Suprapubic skin (tissue), 4 donors: ENCODE data around the gene SCGB1C1. TPM values are rescaled to one million over a fixed set of nuclear protein-coding genes. Genes with fewer than 3 reads are reported as not detected.
"Not testable (repeated sequence)": the region's sequence is repeated elsewhere in the genome, so short reads cannot be mapped to it uniquely, and the experiment has no call there.

Experiments
- DNase-seq, 2 donors: peaks; one replicate each; pipeline ENCODE4 v3.0.0-alpha.2; 2019; ENCODE audit warnings: low spot score in 2 of 2
- H3K27ac ChIP-seq: fragments of 200-600 bp; sonication (generic); one replicate; pipeline ENCODE4 v1.5.1; 2019
- H3K27me3 ChIP-seq: fragments of 200-600 bp; sonication (generic); one replicate; pipeline ENCODE4 v1.5.1; 2019
- H3K36me3 ChIP-seq: fragments of 200-600 bp; sonication (generic); one replicate; pipeline ENCODE4 v1.5.1; 2019
- H3K4me1 ChIP-seq: fragments of 200-600 bp; sonication (generic); one replicate; pipeline ENCODE4 v1.5.1; 2019
- H3K4me3 ChIP-seq: fragments of 200-600 bp; sonication (generic); one replicate; pipeline ENCODE4 v1.5.1; 2019; ENCODE audit warnings: mild to moderate bottlenecking
- H3K9me3 ChIP-seq: fragments of 200-600 bp; sonication (generic); one replicate; pipeline ENCODE4 v1.5.1; 2019
- WGBS: methylation state at CpG from one replicate; pipeline ENCODE4 v1.1.5; 2018; 5-methylcytosine and 5-hydroxymethylcytosine counted together
- total RNA-seq, 4 donors: library from RNA; depleted of rRNA; stranded (reverse); fragments of >200 nt; gene quantifications; one replicate each; pipeline ENCODE4 v1.1.0, GENCODE V29; 2016
- TF ChIP-seq, protein P1 (sequence below), 2 donors: fragments of 200-600 bp in 1 of 2; fragments of 450-650 bp in 1 of 2; sonication (generic) in 1 of 2; IDR thresholded peaks; one replicate each; pipeline ENCODE4 v1.5.1; 2016 to 2019; ENCODE audit warnings: antibody characterized with exemption in 2 of 2, mild to moderate bottlenecking in 1 of 2, moderate library complexity in 1 of 2

SCGB1C1 gene
- total RNA-seq, result not detected

DNA sequence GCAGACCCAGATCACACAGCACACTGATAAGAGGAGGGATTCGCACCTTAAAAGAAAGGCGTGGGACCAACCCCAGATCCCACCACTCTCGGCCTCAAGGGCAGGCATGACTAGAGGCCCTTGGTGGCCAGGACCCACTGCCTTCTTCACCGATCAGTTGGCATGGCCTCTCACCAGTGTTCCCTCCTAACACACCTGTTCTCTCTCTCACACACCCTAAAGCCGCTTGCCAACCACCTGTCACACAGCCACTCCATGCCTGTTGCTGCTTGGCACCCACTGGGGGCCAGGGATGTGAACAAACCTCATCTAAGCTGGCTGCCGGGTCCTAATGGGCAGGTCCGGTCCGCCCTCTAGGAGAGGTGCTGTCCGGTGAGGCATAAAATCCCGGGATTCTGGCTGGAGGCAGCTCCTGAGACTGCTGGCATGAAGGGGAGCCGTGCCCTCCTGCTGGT is at the start of gene SCGB1C1:
Gene SCGB1C1, plus strand, starts transcription at position 405 of the 455 bp plus-strand sequence. Its CDS starts 22 bp downstream, at position 427.
- H3K36me3 ChIP-seq, H3K4me1 ChIP-seq, H3K9me3 ChIP-seq, H3K4me3 ChIP-seq, H3K27ac ChIP-seq, H3K27me3 ChIP-seq, DNase-seq: not testable (repeated sequence)
- WGBS, result no CpG with 5 or more reads among the region's 11 CpGs

DNA sequence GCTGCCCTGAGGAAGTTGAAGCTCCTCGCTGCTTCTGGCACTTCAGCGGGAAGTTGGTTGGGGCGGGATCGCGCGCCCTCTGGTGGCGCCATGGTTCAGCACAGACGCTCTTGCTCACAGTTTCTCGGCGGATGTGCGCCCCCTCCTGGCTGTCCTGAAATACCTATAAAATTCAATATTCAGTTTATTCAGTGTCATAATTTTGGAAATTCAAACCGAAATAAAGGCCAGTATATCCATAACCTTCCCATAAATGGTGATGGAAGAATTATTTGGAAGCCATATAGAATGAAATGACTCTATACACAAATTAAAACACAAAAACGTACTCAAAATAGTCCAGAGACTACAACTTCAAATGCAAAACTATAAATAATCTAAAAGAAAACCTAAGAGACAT is 12.6 kb upstream of the SCGB1C1 start:
- not testable (repeated sequence) for H3K36me3 ChIP-seq, H3K9me3 ChIP-seq, H3K27me3 ChIP-seq, H3K27ac ChIP-seq, DNase-seq, H3K4me3 ChIP-seq, H3K4me1 ChIP-seq
- 0% methylated on average over 1 of the region's 13 CpGs for WGBS
- TF ChIP-seq, protein P1, sequence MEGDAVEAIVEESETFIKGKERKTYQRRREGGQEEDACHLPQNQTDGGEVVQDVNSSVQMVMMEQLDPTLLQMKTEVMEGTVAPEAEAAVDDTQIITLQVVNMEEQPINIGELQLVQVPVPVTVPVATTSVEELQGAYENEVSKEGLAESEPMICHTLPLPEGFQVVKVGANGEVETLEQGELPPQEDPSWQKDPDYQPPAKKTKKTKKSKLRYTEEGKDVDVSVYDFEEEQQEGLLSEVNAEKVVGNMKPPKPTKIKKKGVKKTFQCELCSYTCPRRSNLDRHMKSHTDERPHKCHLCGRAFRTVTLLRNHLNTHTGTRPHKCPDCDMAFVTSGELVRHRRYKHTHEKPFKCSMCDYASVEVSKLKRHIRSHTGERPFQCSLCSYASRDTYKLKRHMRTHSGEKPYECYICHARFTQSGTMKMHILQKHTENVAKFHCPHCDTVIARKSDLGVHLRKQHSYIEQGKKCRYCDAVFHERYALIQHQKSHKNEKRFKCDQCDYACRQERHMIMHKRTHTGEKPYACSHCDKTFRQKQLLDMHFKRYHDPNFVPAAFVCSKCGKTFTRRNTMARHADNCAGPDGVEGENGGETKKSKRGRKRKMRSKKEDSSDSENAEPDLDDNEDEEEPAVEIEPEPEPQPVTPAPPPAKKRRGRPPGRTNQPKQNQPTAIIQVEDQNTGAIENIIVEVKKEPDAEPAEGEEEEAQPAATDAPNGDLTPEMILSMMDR (IDR thresholded peaks at IDR 0.05), result peak in 1 of 2 donors; percentile 11

DNA sequence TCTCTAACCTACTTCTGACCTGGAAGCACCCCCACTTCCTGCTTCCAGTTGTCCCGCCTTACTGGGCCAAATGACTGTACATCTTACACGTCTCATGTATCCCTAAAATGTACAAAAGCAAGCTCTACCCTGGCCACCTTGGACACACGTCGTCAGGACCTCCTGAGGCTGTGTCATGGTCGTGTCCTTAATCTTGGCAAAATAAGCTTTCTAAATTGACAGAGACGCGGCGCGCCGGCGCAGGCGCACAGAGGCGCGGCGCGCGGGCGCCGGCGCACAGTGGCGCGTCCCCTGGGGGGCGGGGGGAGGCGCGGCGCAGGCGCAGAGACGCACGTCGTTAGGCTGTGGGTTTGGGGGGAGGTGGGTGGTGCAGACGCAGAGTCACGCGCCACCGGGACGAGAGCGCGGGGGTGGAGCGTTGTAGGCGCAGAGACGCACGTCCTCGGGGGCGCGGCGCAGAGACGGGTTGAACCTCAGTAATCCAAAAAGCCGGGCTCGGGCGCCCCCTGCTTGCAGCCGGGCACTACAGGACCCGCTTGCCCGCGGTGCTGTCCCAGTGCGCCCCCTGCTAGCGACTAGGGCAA is 3.6 kb upstream of the SCGB1C1 start:
- H3K4me1 ChIP-seq, H3K27ac ChIP-seq, H3K27me3 ChIP-seq, H3K36me3 ChIP-seq, H3K4me3 ChIP-seq, H3K9me3 ChIP-seq: not testable (repeated sequence)
- DNase-seq, result peak in 1 of 2 donors; percentile 43
- WGBS, result 85% methylated on average over 44 of the region's 55 CpGs

DNA sequence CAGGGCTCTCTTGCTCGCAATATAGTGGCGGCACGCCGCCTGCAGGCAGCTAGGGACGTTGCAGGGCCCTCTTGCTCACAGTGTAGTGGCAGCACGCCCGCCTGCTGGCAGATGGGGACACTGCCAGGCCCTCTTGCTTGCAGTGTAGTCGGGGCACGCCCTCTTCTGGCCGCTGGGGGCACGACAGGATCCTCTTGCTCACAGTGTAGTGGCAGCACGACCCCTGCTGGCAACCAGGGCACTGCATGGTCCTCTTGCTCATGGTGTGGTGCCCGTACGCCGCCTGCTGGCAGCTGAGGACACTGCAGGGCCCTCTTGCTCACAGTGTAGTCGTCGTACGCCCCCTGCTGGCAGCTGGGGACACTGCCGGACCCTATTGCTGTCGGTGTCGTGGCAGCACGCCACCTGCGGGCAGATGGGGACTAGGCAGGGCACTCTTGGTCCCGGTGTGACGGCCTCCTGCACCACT is 3.0 kb upstream of the SCGB1C1 start:
- TF ChIP-seq, protein P1 (IDR thresholded peaks at IDR 0.05), result peak in 1 of 2 donors; percentile 32
- not testable (repeated sequence) for H3K4me1 ChIP-seq, H3K27ac ChIP-seq, H3K9me3 ChIP-seq, H3K36me3 ChIP-seq, H3K27me3 ChIP-seq, H3K4me3 ChIP-seq
- DNase-seq, result peak in 1 of 2 donors; percentile 61
- no CpG with 5 or more reads among the region's 25 CpGs for WGBS

DNA sequence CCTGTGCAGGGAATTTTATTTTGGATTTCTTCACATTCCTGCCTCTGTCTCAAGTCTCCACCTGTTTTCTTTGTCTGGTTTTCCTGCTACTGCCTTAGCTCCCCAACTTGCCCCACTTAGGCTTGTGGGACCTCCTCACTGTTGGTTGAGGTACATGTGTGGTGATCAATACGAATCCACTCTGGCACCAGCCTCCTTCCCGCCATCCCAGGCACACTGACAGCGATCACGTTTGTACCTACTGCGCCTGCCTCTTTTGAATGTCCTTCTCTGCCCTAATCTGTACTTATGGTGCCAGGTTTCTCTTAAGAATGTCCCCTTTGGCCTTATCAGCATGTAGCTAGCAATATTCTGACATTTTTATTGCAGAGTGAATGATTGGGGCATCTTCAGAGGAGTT is 2.3 kb upstream of the SCGB1C1 start:
- not testable (repeated sequence) for H3K4me1 ChIP-seq, H3K4me3 ChIP-seq, H3K27ac ChIP-seq, H3K36me3 ChIP-seq, H3K9me3 ChIP-seq, H3K27me3 ChIP-seq
- WGBS, result 83% methylated on average over 5 of the region's 5 CpGs
- peak; percentile 59 to 66 for DNase-seq

DNA sequence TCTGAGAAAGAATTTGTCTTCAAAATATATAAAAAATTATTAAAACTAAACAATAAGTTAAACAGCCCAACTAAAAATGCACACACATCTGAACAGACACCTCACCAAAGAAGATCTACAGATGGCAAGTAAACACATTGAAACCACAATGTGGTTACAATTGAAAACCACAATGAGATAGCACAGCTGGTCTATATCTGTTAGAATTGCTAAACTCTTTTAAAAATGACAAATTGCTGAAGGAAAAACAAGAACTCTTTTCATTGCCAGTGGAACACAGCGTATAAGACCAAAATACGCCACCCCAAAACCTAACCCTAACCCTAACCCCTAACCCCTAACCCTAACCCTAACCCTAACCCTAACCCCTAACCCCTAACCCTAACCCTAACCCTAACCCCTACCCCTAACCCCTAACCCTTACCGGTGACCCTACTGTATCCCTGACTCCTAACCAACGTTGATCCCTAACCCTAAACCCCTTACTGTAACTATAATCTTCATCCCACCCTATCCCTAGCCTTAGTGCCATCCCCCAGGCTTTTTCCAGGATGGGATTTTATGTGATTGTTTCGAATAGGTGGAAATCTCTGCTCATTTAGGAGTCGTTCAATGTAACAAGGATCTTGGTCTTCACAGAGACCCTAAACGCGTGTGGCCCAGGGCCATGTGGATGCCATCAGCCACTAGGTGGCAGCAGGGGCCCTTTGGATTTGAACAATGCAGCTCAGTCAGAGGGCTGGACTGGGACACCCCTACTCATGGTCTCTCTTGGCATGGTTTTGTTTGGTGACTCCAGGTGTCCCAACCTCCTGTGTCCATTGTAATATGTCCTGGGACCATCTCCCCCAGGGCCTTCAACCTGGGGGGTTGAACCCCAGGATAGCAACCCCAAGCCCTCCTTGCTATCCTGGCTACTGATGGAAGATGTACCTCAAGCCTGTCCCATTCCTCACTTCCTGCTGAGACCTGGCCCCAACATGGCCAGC is 1.1 kb upstream of the SCGB1C1 start:
- H3K4me1 ChIP-seq, H3K9me3 ChIP-seq, H3K4me3 ChIP-seq, H3K27me3 ChIP-seq, DNase-seq, H3K27ac ChIP-seq, H3K36me3 ChIP-seq: not testable (repeated sequence)
- TF ChIP-seq, protein P1 (IDR thresholded peaks at IDR 0.05), result peak in 1 of 2 donors; percentile 30
- WGBS, result 51% methylated on average over 5 of the region's 8 CpGs

DNA sequence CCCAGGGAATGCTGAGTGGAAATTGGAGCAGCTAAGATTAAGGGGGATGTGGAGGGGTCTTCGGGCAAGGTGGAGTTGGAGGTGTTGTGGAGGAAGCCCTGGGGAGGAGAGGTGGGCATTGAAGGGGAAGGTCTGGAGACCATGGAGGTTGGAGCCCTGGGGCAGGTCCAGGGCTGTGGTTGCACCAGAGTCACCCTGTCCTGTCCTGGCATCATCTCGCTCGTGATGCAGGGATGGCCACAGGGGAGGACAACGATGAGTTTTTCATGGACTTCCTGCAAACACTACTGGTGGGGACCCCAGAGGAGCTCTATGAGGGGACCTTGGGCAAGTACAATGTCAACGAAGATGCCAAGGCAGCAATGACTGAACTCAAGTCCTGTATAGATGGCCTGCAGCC is 603 bp downstream of the SCGB1C1 start:
- H3K4me3 ChIP-seq, H3K27ac ChIP-seq, H3K9me3 ChIP-seq, H3K27me3 ChIP-seq, H3K4me1 ChIP-seq, H3K36me3 ChIP-seq: not testable (repeated sequence)
- peak; percentile 47 to 54 for DNase-seq
- WGBS, result 76% methylated on average over 4 of the region's 5 CpGs
